ENCODE results near the gene PARD6B.
"Not testable (repeated sequence)": the region's sequence is repeated elsewhere in the genome, so short reads cannot be mapped to it uniquely, and the experiment has no call there.

PARD6B gene

GRCh38 chr20:50701041-50701963, 30.1 kb upstream of the PARD6B start:
- in situ Hi-C loops (cut with HindIII; ENCODE audit: low sequenced_read_pairs): no loop called here

- in situ Hi-C loops (cut with HindIII; ENCODE audit: low sequenced_read_pairs): not testable (repeated sequence)
Observed at GRCh38 chr20:50703651-50704438, 27.5 kb upstream of the PARD6B start.

- in situ Hi-C loops (cut with HindIII; ENCODE audit: low sequenced_read_pairs): no loop called here
Observed at GRCh38 chr20:50704514-50704913, 26.9 kb upstream of the PARD6B start.

GRCh38 chr20:50704971-50705370, 26.4 kb upstream of the PARD6B start:
- in situ Hi-C loops (cut with HindIII; ENCODE audit: low sequenced_read_pairs): no loop called here

- in situ Hi-C loops (cut with HindIII; ENCODE audit: low sequenced_read_pairs): no loop called here
Observed at GRCh38 chr20:50708845-50709635, 22.3 kb upstream of the PARD6B start.

GRCh38 chr20:50709636-50709973, 21.8 kb upstream of the PARD6B start:
- in situ Hi-C loops (cut with HindIII; ENCODE audit: low sequenced_read_pairs): no loop called here

GRCh38 chr20:50710492-50711063, 20.8 kb upstream of the PARD6B start:
- in situ Hi-C loops (cut with HindIII; ENCODE audit: low sequenced_read_pairs): no loop called here

GRCh38 chr20:50711113-50711825, 20.1 kb upstream of the PARD6B start:
- in situ Hi-C loops (cut with HindIII; ENCODE audit: low sequenced_read_pairs): no loop called here

- in situ Hi-C loops (cut with HindIII; ENCODE audit: low sequenced_read_pairs): no loop called here
Observed at GRCh38 chr20:50712771-50713656, 18.4 kb upstream of the PARD6B start.

GRCh38 chr20:50713657-50714101, 17.7 kb upstream of the PARD6B start:
- in situ Hi-C loops (cut with HindIII; ENCODE audit: low sequenced_read_pairs): no loop called here

GRCh38 chr20:50714426-50714825, 17.0 kb upstream of the PARD6B start:
- in situ Hi-C loops (cut with HindIII; ENCODE audit: low sequenced_read_pairs): not testable (repeated sequence)

GRCh38 chr20:50715694-50716093, 15.7 kb upstream of the PARD6B start:
- in situ Hi-C loops (cut with HindIII; ENCODE audit: low sequenced_read_pairs): loop anchor here (5.0 kb wide), 1 partner anchor 48 kb away; no protein-coding TSS in a partner anchor

GRCh38 chr20:50716518-50716917, 14.9 kb upstream of the PARD6B start:
- in situ Hi-C loops (cut with HindIII; ENCODE audit: low sequenced_read_pairs): loop anchor here (5.0 kb wide), 1 partner anchor 49 kb away; no protein-coding TSS in a partner anchor

- in situ Hi-C loops (cut with HindIII; ENCODE audit: low sequenced_read_pairs): loop anchor here (5.0 kb wide), 1 partner anchor 50 kb away; no protein-coding TSS in a partner anchor
Observed at GRCh38 chr20:50717312-50717711, 14.1 kb upstream of the PARD6B start.

- in situ Hi-C loops (cut with HindIII; ENCODE audit: low sequenced_read_pairs): loop anchor here (5.0 kb wide), 1 partner anchor 51 kb away; no protein-coding TSS in a partner anchor
Observed at GRCh38 chr20:50717974-50718761, 13.2 kb upstream of the PARD6B start.

GRCh38 chr20:50719328-50719727, 12.1 kb upstream of the PARD6B start:
- in situ Hi-C loops (cut with HindIII; ENCODE audit: low sequenced_read_pairs): loop anchor here (5.0 kb wide), 1 partner anchor 52 kb away; no protein-coding TSS in a partner anchor

GRCh38 chr20:50720026-50720425, 11.4 kb upstream of the PARD6B start:
- in situ Hi-C loops (cut with HindIII; ENCODE audit: low sequenced_read_pairs): no loop called here

- in situ Hi-C loops (cut with HindIII; ENCODE audit: low sequenced_read_pairs): no loop called here
Observed at GRCh38 chr20:50720582-50720981, 10.8 kb upstream of the PARD6B start.

Data from endothelial cell of hepatic sinusoid (primary cell).